GM12891 (cell line): ENCODE results near the gene LRMDA.

ENCODE experiments used
- POLR2A ChIP-seq: IDR thresholded peaks from 2 replicates; pipeline ENCODE4 v1.6.1; 2011; ENCODE audit warnings: low read depth, low read length, control low read depth
- POLR2AphosphoS5 ChIP-seq: IDR thresholded peaks from 2 replicates; pipeline ENCODE4 v1.6.1; 2011; ENCODE audit warnings: low read depth, low read length, control low read depth
- POU2F2 ChIP-seq: IDR thresholded peaks from 2 replicates; pipeline ENCODE4 v1.6.1; 2011; ENCODE audit warnings: low read depth, mild to moderate bottlenecking, control low read depth, low read length, moderate library complexity

DNA sequence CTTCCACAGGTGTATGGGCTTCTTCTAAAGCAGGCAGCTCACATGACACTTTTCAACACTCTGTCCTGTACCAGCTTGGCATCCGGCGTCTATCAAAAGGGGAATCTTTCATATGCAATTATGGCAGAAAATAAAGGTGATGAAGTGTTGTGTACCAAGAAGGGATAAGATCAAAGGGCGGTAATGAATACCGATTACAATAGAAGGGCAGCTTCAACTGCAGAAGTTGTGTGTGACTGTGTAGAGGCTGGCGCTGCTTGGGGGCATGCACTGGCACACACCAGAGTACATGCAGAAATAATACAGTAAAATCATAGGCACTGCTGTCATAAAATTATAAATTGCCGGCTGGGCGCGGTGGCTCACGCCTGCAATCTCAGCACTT lies 744.7 kb downstream of the LRMDA start:
- no peak for TF ChIP-seq POLR2AphosphoS5
- TF ChIP-seq POLR2A = no peak
- no peak for TF ChIP-seq POU2F2
